Adrenal gland (tissue), 12 donors: Measurements from ENCODE around the gene CMC2. TPM values are rescaled to one million over a fixed set of nuclear protein-coding genes. Genes with fewer than 3 reads are reported as not detected.

ENCODE experiments used
- DNase-seq, 7 donors: peaks; one replicate each; pipeline ENCODE4 v3.0.0-alpha.2; 2019 to 2020
- H3K27ac ChIP-seq, 5 donors: fragments of 200-600 bp; sonication (generic) in 4 of 5; 1 replicate in 3 of 5; 2 replicates in 2 of 5; pipeline versions ENCODE4 v1.5.1 to v1.8.0; 2016 to 2020; ENCODE audit warnings: mild to moderate bottlenecking in 1 of 5
- H3K27me3 ChIP-seq: fragments of 200-600 bp; 2 replicates; pipeline ENCODE4 v1.8.0; 2021
- H3K36me3 ChIP-seq, 2 donors: fragments of 200-600 bp; replicated peaks in 1 of 2; 1 replicate in 1 of 2; 2 replicates in 1 of 2; pipeline versions ENCODE4 v1.5.1 to v1.8.0; 2018 to 2022
- H3K4me1 ChIP-seq, 2 donors: fragments of 200-600 bp; replicated peaks in 1 of 2; 1 replicate in 1 of 2; 2 replicates in 1 of 2; pipeline versions ENCODE4 v1.5.1 to v1.8.0; 2018 to 2021
- H3K4me3 ChIP-seq, 4 donors: fragments of 200-600 bp; sonication (generic) in 3 of 4; one replicate each; pipeline ENCODE4 v1.5.1; 2016 to 2018
- H3K9me3 ChIP-seq, 3 donors: fragments of 200-600 bp; sonication (generic) in 1 of 3; replicated peaks in 1 of 3; 1 replicate in 2 of 3; 2 replicates in 1 of 3; pipeline versions ENCODE4 v1.5.1 to v1.8.0; 2016 to 2021
- CTCF ChIP-seq, 6 experiments: fragments of 450-650 bp in 4 of 6; fragments of 200-600 bp in 2 of 6; sonication (generic) in 1 of 6; IDR thresholded peaks; 1 replicate in 5 of 6; 2 replicates in 1 of 6; pipeline versions ENCODE4 v1.5.1 to v1.8.0; 2016 to 2021; ENCODE audit warnings: antibody characterized with exemption in 6 of 6, mild to moderate bottlenecking in 2 of 6, moderate library complexity in 1 of 6
- POLR2A ChIP-seq, 2 donors: fragments of 450-650 bp; IDR thresholded peaks; one replicate each; pipeline ENCODE4 v1.6.1; 2017; ENCODE audit warnings: antibody characterized with exemption in 2 of 2, mild to moderate bottlenecking in 2 of 2, moderate library complexity in 1 of 2
- WGBS, 4 donors: extraction: QIAGEN DNeasy Blood & Tissue Kit in 2 of 4; methylation state at CpG; one replicate each; pipeline versions ENCODE4 v1.1.5 to v1.1.7; 2013 to 2017; 5-methylcytosine and 5-hydroxymethylcytosine counted together
- intact Hi-C, 2 donors: fragments of 100-400 bp; cut with DNase I; formaldehyde crosslinking; loops; one replicate each; pipeline versions ENCODE4 v1.14.1 to v1.15.0; 2022 to 2023
- polyA plus RNA-seq, 3 donors: library from polyadenylated mRNA; stranded (reverse); fragments of 200-250 nt in 2 of 3; fragments of 350-450 nt in 1 of 3; fragmentation: Illumina TruSeq in 1 of 3; extraction: RNeasy Lipid Tissue Mini Kit (QIAGEN cat#74804) in 1 of 3; gene quantifications; one replicate each; pipeline ENCODE4 v1.2.3, GENCODE V29; 2013 to 2014
- total RNA-seq, 9 donors: library from RNA; depleted of rRNA in 4 of 9; stranded (reverse); fragments of >200 nt in 4 of 9; fragments of 120-200 nt in 1 of 9; fragmentation: NEBNext Ultra II Directional in 1 of 9; extraction: Animal tissue kit (Norgen Biotek cat#: 25700) in 1 of 9; gene quantifications; one replicate each; pipeline versions ENCODE4 v1.1.0 to v1.2.4, GENCODE V29; 2013 to 2023
- donor health status: healthy with polysubstance abuse.
- donor health status: Bipolar disorder and iron deficiency.
- donor health status: DM: yes; HTN: yes; CAD: no.
- donor health status: DM: no; HTN: no; CAD: no.
- donor health status: DM: no; HTN: no; CAD: no.
- donor health status: DM: yes; HTN: yes; CAD: no.

The CMC2 gene
- total and polyA plus RNA-seq, 12 donors: 36.1 to 170 (median 65.8) TPM

GRCh38 chr16:80924372-80924978, 82.2 kb downstream of the CMC2 start:
- Histone ChIP-seq H3K4me3 (no peak overlapping the region), H3K27me3 (no peaks in the 10 kb centered on the region), H3K36me3 (no peaks in the 10 kb centered on the region), H3K4me1 (no peaks in the 10 kb centered on the region), H3K9me3 (no peaks in the 10 kb centered on the region), H3K27ac (no peak overlapping the region)
- peak; percentile 50 to 82 (median 72) for DNase-seq
- 2 to 17% (median 10%) methylated on average over 8 of the region's 8 CpGs for WGBS, 4 donors
- intact Hi-C loops: no loop called here
- peak in 5 of 6 experiments; percentile 39 to 68 (median 56) for TF ChIP-seq CTCF (IDR thresholded peaks at IDR 0.05)
- TF ChIP-seq POLR2A (IDR thresholded peaks at IDR 0.05): no peak

GRCh38 chr16:80923356-80923755, 83.3 kb downstream of the CMC2 start:
- no peaks in the 10 kb centered on the region for H3K9me3 ChIP-seq
- intact Hi-C loops: no loop called here

More at GRCh38 chr16:80923356-80923755, 83.3 kb downstream of the CMC2 start:
- Histone ChIP-seq H3K4me1 (no peaks in the 10 kb centered on the region), H3K27me3 (no peaks in the 10 kb centered on the region), H3K36me3 (no peaks in the 10 kb centered on the region), H3K27ac (no peak overlapping the region), H3K4me3 (no peak overlapping the region)
- no peak for TF ChIP-seq POLR2A (IDR thresholded peaks at IDR 0.05)
- TF ChIP-seq CTCF (IDR thresholded peaks at IDR 0.05): no peak
- no peak for DNase-seq
- WGBS, 4 donors: 91 to 94% (median 93%) methylated on average over 4 of the region's 4 CpGs

Other genes starting within 250 kb of the CMC2 start
- gene CDYL2, start 202.3 kb downstream of the CMC2 start, total RNA-seq: 10 to 100 TPM in 5 of 9 donors, 1 to 10 TPM in 4; 4.5 to 14.0 (median 11.7) TPM
- gene CDYL2, start 202.3 kb downstream of the CMC2 start, polyA plus RNA-seq: 1 to 10 TPM in 2 of 3 donors, under 1 TPM in 1; 0.61 to 3.3 (median 1.0) TPM
- gene CENPN, start 329 bp upstream of the CMC2 start, total RNA-seq: 10 to 100 TPM in 3 of 9 donors, 1 to 10 TPM in 6; 2.2 to 18.9 (median 8.1) TPM
- 10 to 100 TPM in 1 of 3 donors, 1 to 10 TPM in 2; 2.1 to 10.7 (median 3.0) TPM for gene CENPN, start 329 bp upstream of the CMC2 start, polyA plus RNA-seq
- gene ATMIN, start 29.0 kb upstream of the CMC2 start, total RNA-seq: 10 to 100 TPM; 25.8 to 46.4 (median 35.5) TPM
- gene ATMIN, start 29.0 kb upstream of the CMC2 start, polyA plus RNA-seq: 10 to 100 TPM; 10.1 to 45.7 (median 11.1) TPM
- 1 to 10 TPM in 3 of 9 donors, under 1 TPM in 3, not detected in 3; 0.24 to 6.0 (median 0.86) TPM for gene C16orf46, start 70.4 kb upstream of the CMC2 start, total RNA-seq
- under 1 TPM; 0.17 to 0.59 (median 0.48) TPM for gene C16orf46, start 70.4 kb upstream of the CMC2 start, polyA plus RNA-seq
- gene GCSH, start 89.5 kb upstream of the CMC2 start, total RNA-seq: 10 to 100 TPM; 10.3 to 32.2 (median 23.7) TPM
- 10 to 100 TPM; 13.4 to 80.1 (median 25.6) TPM for gene GCSH, start 89.5 kb upstream of the CMC2 start, polyA plus RNA-seq
- gene BCO1, start 231.8 kb upstream of the CMC2 start, total RNA-seq: not detected
- under 1 TPM in 1 of 3 donors, not detected in 2; 0.03 TPM for gene BCO1, start 231.8 kb upstream of the CMC2 start, polyA plus RNA-seq